HG03521 (cell line): ENCODE results near the gene SH3BGRL3.

ENCODE experiments used
- ATAC-seq: cut with Tn5 transposase; IDR thresholded peaks from one replicate; pipeline ENCODE4 v1.9.1; 2021; ENCODE audit warnings: mild to moderate bottlenecking, moderate library complexity; ENCODE audit not compliant: unreplicated experiment

The SH3BGRL3 gene

DNA sequence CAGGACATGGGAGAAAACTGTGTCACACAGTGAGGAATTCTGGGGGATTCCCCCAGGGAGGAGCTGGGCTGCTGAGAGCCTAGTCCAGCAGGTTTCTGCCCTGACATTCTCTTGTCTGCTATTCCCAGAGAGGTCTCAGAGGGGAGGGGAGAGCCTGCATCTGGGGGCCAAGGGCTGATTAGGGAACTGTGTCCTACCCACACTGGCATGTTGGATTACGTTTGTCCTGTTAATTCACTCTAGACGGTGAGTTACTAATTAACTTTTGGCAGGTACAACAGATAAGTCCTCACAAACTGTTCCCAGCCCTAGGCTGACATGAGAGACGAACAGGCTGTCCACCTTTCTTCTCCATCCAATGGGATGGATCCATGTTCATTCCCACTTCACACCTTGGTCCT lies 2.6 kb upstream of the SH3BGRL3 start:
- ATAC-seq: no peak

DNA sequence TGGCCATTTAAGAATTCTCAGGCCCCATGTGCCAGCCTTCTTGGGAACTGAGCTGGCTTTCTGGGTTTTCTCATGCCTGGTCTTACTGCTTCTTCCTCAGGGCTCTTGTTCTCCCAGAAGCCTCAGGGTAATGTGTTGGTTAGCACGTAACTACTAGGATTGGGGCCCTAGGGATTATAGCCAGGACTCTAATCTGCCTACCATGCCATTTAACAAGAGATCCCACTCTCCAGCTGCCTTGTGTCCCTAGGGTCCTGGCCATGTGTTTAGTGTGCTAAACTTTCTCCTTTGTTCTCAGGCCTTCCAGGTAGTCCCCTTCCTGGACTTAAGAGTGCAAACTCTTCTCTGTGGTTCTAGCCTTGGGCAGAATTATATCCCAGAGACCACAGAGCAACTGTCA lies 2.2 kb upstream of the SH3BGRL3 start:
- no peak for ATAC-seq

DNA sequence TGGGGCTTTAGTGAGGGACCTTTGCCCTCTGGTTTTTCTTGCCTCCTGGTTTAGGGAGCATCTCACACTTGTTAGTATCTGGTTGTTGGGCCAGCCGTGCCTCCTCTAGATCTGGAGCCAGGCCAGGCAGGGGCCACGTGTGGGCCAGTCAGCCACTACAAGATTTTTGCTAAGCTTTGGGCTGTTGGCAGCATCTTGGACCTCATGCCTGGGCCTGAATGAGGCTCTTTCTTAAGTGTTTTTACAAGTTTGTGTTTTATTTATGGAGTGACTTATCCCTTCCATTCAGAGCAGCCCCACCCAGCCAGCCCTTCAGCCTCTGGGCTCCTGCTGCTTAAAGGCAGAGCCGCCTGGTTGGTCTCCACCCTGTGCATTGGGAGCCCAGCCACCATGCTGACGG lies 1.6 kb upstream of the SH3BGRL3 start:
- no peak for ATAC-seq

DNA sequence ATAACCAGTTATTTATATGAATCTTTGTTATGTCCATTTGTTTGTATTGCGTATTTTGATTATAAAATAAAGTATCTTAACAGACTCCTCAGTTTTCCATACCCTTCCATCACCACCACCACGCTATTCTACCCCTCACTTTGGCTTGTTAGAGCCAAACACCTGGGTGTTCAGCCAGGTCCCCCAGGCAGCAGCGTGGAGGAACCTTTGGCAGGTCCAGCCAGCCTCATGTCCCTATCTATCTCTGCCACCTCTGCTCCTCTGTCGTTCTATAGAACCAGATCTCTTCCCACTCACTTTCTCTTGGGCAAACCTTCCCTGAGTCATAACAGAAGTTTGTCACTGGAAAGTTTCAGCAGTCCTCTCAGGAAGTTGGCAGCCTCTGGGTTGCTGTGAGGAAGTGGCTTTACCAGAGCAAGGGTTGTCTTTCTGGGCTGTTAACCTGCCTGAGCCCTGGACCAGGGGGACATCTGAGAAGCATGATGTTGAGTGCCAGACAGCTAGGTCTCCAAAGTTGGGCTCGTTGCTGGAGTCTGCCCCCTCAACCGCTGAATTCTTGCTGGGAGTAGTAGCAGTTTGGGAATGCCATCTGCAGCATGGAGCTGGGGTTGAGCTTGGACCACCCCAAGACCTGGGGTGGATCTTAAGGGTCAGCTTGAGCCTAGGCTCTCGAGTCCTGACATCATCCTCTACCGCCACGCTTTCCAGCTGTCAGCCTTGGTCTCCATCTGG lies 996 bp upstream of the SH3BGRL3 start:
- no peak for ATAC-seq

DNA sequence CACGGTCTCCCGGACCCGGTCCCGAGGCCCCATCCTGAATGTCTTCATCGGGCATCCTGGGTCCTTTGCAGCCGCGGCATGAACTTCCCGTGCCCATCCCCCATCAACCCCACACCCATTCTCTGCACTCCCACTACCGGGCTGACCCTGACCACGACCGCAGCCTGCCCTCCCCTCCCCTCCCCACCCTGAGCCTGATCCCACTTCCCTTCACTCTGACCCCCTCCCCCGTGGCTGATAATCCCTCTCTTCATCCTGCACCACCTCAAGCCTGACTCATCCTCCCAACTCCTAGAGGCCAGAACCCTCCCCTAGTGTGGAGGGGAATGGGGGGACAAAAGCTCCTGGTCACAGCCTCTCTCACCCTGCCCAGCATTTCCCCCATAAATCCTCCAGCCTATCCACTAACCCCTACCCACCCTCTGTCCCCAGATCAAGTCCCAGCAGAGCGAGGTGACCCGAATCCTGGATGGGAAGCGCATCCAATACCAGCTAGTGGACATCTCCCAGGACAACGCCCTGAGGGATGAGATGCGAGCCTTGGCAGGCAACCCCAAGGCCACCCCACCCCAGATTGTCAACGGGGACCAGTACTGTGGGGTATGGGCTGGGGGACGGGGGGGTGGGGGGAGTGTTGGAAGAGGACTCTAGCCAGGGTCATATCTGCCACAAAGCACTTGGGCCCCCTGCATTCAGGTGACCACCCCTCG lies 602 bp downstream of the SH3BGRL3 start:
- ATAC-seq: no peak

DNA sequence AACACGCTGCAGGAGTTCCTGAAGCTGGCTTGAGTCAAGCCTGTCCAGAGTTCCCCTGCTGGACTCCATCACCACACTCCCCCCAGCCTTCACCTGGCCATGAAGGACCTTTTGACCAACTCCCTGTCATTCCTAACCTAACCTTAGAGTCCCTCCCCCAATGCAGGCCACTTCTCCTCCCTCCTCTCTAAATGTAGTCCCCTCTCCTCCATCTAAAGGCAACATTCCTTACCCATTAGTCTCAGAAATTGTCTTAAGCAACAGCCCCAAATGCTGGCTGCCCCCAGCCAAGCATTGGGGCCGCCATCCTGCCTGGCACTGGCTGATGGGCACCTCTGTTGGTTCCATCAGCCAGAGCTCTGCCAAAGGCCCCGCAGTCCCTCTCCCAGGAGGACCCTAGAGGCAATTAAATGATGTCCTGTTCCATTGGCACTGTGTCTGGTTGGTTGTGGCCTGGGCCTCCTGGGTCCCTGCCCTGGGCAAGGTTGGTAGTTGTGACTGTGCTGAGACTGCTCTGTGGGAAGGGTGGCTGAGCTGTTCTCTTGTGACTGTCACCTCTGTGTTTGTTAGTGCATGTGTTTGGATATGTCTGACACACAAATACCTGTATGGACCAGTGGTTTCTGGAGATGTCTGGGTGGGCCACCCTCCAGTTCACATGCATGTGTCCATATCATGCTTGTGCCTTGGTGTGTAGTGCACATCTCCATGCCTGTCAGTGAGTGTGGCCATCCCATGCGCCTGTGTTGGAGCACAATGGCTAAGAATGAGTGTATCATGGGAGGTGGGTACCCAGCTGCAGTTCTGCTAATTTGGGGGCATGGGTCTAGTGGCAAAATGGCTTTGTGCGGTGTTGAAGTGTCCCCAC lies 1.4 kb downstream of the SH3BGRL3 start:
- ATAC-seq: no peak

DNA sequence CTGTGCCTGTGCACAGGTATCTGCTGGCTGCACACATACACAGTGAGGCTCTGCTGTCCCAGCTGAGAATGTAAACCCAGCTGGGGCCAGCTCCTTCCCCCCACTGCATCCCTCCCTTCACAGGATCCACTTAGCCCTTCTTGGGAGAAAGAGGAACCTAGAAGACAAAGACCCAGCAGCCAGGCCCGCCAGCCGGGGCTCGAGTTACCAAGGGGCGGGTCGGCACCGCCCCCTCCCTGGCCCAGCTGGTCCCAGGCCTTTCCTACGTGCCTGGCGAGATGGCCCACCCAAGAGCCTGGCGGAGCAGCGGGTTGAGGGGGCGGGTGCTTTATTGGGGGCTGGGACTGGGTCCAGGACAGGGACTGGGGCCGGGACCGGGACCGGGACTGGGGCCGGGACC lies 2.1 kb downstream of the SH3BGRL3 start:
- no peak for ATAC-seq

DNA sequence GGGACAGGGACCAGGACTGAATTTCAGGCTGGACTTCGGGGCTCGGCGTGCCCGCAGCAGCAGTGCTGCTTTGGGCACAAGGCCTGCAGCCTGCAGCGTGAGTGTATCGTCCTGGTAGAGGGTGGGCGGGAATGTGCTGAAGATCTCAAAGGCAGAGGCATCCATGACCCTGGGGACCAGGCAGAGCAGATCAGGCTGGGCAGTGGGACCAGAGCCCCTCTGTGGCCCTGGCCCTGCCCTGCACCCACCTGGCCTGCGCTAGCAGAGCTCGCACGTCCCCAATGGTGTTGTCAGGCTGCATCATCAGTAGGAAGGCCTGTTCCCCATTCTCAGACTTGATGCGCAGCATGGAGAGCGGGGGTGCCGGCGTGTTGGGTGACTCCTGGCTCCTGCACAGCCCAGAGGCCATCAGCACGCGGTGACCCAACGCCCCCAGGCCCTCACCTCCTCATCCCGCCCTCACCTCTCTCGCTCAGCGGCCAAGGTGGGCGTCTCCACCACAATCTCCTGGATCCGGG lies 2.6 kb downstream of the SH3BGRL3 start:
- no peak for ATAC-seq

DNA sequence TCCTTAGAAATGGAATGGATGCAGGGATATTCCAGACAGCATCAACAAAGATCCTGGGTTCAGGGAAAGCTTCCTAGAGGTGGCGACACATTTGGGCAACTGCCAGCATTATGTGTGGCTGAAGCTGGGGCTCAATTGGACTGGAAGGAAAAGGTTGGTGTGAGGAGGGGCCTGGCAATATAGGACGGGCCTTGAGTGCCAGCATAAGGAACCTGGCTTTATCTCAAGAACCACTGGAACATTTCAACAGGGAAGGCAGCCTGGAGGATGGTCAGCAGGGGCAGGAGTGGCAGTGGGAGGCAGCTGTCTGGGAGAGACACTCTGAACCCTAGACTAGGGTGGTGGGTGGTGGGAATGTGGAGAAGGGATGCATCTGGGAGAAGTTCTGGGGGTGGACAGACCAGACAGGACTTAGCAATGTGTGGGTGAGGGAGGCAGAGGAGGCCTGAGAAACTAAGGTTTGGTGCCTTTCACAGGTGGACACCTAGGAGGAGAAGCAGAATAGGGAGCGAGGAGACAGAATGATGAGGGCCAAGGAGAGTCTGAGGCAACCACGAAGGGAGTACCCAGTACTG lies 3.5 kb downstream of the SH3BGRL3 start:
- ATAC-seq: no peak

DNA sequence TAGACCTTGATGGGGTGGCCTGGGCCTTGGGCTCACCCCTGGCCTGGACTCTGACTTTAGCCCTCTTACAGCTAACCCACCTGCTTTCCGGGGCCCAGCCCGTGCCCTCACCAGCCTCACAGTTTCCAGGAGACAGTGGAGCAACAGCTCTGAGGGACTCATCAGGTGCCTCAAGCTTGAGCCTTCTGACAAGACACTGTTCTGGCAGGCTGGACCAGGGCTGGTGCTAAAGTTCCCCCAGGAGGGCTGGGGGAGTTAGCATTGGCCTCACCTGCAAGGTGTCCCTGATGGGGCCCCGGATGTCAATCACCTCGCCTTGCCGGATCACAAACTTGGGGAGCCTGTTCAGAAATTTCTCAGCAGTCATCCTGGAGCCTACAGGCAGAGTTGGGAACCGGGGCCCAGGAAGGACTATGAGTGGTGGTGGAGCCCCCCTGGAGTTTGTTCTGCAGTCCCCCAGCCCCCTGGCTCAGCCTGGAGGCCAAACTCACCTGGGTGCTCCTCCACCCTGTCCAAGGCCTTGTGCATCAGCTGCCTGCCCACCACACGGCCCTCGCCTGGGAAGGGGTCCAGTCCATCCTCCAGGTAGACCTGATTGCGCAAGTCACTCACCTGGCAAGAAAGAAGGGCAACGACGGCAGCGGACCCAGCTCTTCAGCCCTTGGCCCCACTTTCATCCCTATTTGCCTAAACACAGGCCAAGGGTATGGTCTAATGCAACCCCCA lies 4.1 kb downstream of the SH3BGRL3 start:
- no peak for ATAC-seq

DNA sequence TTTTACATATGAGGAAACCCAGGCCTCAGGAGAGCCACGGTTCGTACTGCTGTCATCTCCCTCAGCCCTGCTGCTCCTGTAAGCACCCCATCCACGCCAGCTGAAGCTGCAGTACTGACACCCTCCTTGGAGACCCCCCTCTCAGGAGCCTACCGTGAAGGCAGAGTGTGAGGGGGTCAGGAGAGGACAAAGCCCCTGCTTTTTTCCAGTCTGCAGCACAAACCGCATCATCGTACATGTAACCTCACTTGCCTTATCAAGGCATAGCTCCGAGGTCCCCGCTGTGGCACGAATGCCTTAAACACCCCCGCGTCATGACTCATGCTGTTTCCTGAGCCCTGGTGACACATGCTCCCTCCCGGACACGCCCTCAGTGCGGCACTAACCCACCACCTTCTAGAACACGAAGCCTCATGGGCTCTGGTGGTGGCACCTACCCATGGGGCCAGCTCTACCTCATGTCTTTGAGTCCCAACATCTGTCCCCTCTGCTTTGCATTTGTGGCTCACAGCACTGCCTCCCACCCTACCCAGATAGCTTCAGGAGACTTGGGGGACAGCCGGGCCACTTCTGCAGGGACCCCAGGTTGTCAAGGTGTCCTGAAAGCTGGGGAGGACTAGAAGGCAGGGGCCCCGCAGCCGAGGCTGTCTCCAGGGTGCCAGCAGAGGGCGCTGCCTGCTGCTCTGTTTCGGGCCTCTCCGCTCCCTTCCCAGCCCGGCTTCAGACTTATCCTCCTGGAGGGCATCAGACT lies 4.9 kb downstream of the SH3BGRL3 start:
- ATAC-seq: no peak

DNA sequence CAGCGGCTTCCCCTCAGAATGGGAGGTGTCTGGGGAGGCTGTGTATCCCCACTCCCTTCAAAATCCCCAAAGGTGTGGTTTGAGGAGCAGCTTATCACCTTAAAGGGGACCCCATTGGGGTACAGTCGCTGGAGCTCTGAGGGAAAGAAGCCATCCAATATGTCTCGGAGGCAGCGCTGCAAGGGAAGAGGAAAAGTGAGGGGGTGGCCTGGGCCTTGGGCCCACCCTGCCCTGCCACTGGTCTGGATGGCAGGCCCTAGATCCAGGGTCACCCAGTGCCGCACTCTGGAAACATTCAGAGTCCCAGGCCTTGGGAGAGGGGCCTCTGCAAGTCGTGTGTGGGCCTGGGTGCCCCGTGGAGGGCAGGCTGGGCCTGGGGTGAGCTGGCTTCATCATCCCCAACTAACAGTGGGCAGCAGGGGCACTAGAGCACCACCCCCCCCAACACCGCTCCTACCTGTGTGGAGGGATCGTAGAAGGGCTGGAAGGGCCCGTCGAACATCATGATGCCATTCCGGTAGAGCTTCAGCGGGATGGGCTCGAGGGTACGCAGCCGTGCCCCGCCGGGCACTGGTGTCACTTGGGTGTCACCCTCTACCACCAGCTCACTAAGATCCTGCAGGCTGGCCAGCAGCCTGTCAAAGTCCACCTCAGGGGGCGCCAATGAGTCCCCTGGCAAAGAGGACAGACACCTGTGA lies 5.6 kb downstream of the SH3BGRL3 start:
- no peak for ATAC-seq

DNA sequence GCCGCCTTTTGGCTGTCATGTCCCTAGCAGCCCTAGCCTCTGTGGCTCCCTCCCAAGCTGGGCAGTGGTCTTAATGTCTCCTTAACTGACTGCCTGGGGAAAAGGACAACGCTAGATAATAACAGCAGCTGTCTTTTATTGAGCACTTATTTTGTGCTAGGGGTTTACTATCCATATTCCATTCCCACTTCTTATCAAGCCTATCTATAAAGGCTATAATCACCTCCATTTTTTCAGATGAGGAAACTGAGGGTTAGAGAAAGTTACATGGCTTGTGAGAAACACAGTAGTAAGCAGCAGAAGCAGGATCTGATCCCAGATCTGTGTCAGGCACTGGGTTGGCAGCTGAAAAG lies 6.2 kb downstream of the SH3BGRL3 start:
- no peak for ATAC-seq

DNA sequence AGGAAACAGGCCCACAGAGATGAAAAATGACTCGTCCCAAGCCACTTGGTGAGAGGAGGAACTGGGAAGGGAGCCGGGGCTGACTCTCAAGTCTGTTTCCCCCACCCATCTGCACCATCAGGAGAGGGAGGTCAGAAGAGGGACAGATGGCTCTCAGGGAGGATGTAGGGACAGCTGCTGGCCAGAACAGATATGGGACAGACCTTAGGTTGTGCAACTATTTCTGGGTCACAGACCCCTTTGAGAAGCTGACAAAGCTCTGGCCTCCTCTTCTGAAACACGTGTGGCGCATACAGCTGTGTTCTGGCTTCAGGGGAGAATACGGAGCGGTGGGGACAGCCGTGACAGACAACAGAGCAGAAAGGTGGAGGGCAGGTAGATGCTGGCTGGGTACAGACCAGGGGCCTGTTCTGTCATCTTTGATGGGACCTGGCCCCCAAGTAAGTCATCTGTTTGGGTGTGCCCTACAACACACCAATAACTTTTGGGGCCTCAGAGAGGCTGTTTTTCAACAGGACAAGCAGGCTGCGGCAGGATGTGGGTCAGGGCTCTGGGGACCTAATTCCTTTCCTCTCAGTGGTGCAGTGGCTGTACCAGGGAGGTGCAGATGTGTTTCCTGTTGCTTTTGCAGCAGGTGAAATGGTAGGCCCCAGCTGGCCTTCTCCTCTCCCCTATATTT lies 7.3 kb downstream of the SH3BGRL3 start:
- peak; percentile 35 for ATAC-seq

DNA sequence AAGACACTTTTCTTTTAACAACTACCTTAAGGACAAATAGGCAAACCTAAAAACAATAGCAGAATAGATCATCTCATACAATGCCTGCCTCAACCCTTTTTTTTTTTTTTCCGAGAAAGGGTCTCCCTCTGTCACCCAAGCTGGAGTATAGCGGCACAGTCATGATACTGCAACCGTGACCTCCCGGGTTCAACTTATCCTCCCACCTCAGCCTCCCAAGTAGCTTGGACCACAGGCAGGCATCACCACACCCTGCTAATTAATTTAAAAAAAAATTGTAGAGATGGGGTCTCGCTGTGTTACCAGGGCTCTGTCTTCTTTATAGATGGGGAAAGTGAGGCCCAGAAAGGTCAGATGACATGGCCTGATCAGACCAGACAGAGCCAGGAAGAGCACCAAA lies 7.9 kb downstream of the SH3BGRL3 start:
- no peak for ATAC-seq

DNA sequence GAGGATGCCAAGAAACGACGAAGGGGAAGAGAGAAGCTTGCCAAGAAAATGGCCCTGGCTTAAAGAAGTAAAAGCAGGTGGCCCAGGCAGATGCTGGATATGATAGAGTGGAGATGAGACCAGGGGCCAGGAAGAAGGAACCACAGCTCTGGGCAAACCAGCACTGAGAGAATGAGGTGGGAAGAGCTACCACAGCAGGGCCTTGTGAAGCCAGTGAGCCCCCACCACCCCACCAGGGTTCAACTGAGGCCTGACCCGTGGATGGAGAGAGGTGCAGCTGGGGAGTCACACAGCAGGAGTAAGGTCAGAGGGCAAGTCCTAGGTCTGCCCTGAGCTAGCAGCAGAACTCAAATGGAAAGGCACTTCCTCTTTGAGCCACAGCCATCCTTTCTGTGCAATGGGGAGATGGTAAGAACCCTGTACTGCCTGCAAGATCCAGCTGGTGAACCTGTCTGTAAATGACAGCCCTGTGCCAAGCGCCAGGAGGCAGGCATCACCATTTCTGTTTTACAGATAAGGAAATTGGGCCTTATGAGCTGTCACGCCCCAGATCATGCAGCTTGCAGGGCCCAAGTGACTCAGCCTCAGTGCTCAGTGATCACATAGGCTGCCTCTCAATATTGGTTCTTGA lies 8.5 kb downstream of the SH3BGRL3 start:
- no peak for ATAC-seq

DNA sequence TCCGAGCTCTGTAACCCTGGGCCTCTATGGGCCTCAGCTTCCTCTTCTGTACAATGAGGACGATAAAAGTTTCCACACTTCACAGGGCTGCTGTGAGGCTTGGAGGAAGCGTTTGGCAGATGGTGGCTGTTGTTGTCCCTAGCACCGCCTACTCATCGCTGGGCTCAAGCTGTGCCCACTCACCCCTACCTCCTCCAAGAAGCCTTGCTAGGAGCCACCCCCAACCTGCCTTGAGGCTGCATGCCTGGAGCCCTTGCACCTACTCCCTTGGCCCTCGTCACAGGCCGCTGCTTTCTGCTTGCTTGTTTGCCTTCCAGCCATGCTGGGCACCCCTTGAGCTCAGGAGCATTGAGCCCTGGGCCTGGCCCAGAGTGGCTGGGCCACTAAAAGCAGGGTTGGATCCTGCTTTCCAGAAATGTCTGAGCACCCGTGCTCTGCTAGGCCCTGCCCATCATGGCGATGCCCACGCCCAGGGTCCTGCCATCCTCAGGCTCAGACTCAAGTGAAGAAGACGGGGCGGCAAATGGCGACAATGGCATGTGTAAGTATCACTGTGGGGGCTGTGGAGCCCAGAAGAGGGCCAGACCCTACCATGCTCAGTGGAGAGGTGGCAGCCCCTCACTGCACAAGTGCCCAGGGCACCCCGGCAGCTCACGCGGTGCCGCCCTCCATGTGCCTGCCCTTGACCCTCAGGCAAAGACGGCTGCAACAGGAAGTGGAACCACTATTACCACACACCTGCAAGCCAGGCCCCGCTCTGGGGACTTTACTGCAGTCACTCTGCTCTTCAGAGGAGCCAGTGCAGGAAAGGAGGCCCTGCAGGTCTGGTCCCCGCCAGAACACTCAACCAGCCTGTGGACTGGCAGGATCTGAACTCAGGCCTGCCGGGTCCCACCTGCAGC lies 9.5 kb downstream of the SH3BGRL3 start:
- no peak for ATAC-seq
